NCI-H510A treated with DMSO at 0.1 percent for 48 hours (cell line): Measurements from ENCODE around the gene WWOX.
"Not testable (repeated sequence)": the region's sequence is repeated elsewhere in the genome, so short reads cannot be mapped to it uniquely, and the experiment has no call there.

ENCODE experiments used
- DNase-seq: peaks from one replicate; lab custom pipeline; 2025; lab: John Stamatoyannopoulos, UW

Gene WWOX

DNA sequence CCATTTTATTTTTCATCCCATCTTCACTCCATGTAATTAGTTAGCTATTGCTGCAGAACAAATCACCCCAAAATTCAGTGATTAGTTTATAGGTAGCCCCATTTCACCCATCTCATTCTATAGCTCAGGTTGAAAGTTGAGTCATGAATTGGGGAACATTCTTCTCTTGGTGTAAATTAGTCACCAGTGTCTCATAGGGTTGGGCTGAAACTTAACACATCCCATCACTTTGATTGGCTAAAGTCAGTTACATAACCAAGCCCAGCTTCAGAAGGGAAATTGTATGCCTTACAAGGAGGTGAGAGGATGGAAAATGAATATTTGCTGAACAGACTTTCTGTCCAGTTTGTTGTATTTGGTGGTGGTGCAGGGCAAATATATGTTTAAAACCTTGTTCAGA is 477.5 kb downstream of the WWOX start:
- DNase-seq, result no peak

DNA sequence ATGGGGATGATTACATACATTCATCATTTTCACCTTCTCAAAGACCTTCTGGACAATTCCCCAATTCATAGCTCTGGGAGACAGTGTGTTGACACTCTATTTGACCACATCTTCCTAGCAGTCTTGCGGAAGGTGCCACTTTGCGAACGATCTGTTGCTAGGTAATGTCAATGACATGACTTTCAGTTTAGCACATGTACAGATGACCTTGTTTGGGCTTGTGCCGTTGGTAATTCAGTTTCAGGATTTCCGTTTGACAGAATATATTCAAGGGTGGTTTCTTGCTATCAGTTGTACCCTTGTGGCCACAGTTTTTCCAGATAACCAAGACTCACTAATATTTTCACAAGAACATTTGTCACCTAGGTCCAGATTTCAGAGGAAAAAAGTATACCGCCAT is 478.2 kb downstream of the WWOX start:
- DNase-seq, result no peak

DNA sequence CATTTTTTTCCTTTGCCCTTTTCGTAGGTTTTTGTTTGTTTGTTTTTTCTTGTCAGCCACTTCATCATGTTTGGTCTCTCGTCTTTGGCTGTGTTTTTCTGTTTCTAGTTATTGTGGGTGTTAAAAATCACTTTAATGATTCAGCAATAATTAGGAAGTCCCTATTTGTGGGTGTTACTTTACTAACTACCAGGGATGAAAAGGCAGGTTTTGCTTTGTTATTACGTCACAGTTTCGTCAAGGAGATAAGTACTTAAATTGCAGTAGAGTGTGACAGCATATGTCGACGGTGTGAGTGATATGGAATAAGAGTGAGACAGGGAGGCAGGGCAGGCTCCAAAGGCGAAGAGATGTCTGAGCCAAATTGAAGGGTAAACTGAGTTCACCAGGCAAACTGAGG is 479.6 kb downstream of the WWOX start:
- peak; percentile 25 for DNase-seq

DNA sequence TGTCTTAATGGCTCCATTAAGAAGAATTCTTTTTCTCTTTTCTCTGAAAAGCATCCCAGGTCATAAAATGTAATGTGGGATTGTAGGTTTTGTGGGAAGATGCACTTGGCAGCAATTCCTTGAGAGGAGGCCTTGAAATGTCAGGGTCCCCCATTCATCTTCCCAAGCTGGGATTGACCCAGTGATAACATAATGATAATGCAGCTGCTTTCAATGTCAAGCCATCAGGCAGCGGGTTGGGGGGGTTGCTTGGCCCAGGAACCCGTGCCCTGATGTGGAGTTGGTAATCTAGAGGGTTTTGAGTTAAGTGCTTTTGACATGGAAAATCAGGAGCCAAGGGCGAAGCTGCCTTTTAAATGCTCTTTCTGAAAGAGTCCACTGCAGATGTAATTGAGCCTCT is 484.0 kb downstream of the WWOX start:
- DNase-seq, result peak; percentile 50

DNA sequence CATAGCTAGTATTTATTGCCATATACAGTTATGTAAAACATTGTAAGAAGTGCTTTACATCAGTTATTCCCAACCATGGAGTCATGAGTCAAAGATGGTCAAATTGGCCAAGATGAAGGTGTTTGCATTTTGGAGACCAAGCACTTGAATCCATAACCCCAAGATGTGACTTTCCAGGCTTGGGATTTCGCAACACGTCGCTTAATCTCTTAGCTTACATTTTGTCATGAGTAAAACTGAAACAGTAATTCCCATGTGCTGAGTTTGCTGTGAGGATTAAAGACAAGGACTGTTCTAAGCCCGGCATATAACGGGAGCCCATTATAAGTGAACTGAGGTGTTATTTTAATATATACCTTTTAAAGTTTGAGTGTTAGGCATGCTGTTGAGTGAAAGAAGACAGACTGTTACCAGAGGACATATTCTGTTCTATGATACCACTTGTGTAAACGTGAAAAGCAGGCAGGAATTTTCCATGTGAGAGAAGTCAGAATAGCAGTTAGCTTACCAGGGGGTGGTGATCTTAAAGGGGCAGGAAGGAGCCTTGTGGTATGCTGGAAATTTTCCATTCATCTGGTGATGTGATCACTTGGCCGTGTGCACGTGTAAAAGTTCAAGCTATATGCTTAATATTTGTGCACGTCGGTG is 484.9 kb downstream of the WWOX start:
- no peak for DNase-seq

DNA sequence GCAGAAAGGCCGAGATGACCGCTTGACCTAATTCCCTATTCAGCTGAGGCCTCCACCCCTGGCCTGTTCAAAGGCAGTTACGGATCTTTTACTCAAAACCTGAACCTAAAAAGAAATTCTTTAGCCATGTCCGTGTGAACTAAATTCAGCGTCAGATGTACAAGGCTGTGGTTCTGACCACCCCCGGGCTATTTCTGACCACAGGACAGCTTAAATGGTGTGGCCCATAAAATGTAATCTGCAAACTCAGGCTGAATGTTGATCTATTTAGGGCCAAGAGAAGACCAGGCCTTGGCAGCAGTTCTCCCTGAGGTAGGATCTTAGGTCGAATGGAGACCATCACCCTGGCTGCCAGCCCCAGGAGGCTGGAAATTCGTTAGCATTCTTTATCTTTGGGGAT is 485.5 kb downstream of the WWOX start:
- DNase-seq, result no peak

DNA sequence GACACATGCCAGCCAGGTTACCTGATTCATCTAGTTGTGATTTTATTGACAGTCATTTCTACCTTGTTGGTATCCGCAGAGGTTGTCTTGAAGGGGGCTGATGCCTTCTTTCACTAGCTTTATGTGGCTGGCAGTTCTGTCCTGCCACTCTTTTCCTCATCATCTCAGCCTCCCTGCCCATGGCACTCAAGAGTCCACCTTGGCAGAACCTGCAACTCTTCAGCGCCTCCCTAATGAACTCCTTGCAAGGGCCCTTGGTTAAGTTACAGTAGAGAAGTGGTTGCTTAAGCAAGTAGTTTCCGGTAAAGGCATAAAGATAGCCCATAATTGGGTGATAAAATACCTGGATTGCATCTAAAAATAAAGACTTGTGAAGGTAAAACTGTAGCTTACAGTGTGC is 489.9 kb downstream of the WWOX start:
- DNase-seq, result no peak

DNA sequence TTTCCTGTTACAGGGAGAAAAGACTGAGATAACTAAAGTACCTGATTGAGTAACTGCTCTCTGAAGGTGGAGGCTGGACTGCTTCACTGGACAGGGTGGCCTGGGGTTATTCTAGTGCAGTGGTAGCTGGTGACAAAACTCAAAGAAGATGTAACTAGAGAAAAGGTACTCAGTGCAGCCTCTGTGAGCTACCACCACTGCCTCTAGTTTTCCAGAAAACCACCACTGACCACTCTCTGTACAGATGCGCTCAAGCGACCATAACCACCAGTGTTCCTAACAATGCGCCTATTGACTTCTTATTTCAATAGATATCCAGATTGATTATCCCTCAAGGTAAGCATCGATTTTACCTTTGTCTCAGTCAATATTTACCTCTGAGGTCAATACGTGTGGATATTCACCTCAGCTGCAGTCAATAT is 492.2 kb downstream of the WWOX start:
- no peak for DNase-seq

DNA sequence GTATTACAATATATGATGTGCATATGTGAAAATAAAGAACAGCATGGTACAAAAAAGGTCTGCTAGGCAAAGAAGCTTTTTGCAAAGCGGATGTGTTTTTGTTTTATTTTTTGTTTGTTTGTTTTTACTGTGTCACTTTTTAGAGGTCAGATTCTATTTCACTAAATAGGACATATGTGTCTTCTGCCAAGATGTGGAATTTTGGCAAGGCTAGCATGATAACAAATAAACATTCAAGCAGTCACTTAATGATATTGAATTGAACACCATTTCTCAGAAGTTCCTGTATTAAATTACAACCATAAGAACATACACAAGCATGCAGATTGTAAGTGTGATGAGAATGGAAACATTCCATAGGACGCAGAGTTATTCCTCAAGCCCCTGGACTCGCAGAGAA is 492.7 kb downstream of the WWOX start:
- DNase-seq, result no peak

DNA sequence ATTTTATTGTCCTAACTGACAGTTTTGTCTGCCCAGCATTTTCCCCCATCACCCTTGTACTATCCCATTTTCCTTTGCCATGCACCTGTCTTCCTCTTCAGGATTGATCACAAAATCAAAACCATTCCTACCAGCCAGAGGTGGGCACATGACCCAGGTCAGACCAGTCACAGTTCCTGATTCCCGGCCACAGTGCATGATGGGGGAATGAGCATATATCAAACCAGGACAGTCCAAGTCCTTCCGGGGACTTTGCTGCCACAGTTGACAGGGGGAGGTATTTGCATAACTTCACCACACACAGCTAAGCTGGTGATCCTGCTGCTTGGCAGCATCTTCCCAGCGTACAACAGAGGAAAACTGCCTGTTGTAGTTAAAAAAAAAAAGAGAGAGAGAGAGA is 493.9 kb downstream of the WWOX start:
- DNase-seq, result no peak

DNA sequence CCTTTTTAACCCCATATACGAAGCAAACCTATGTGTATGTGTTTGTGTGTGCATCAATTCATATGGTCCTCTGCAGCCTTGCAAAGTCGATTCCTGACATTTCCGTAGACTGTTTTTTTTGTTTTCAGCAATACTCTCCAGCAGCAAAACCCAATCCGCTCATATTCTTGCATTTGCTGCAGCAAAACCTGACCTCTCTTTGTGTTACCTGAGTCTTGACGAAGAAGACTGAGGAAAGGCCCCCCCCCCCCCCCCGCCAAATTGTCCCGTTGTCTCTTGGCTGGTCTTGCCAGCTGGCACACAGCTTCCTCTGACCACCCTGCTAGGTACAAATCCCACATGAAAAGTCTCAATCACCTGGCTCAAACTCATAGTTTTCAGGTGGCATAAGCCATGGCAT is 494.7 kb downstream of the WWOX start:
- DNase-seq, result no peak

DNA sequence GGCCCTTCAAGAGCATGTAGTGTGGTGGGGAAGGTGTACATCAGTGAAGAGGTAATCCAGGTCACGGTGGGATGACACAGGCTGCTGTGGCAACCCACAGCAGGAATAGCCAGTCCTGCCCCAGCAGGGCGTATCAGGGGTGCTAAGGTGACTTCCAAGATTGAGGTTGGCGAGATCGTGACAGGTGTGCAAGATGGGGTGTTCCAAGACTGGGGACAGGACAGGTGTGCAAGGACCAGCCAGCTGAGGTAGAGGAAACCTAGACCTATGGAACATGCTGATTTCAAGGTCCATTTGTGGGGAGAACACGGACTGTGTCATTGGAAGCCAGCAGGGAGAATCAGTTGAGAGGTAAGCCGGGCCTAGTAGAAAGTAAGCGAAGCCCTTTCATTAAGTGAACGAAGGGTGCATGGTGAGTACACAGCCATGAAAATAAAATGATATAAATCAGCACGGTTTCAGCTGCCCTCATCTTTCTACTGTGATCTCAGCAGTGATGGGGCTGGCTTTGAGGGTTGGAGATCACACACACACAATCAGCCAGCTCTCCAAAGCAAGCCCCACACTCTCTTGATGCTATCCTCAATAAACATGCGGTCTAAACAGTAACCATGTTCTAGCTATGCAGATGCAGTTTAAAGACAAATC is 497.0 kb downstream of the WWOX start:
- DNase-seq, result no peak

DNA sequence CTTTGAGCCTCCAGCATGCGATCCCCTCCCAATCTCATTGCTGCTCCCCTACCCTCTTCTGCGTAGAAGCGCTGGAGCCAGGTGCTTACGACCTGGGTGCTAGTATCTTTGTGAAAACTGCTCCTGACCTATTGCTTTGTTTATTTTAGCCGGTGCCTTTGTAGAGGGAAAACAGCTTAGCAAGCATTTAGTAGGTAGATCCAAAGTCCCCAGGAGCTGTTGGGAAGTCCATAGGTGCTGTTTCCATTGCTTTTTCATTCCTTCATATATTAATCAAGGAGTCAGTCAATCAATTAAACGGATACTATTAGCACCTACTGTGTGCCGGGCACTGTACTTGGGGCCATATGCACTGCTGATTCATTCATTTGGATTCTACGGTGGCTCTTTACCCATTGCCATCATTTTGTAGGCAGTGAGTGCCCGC is 497.6 kb downstream of the WWOX start:
- peak; percentile 62 for DNase-seq

DNA sequence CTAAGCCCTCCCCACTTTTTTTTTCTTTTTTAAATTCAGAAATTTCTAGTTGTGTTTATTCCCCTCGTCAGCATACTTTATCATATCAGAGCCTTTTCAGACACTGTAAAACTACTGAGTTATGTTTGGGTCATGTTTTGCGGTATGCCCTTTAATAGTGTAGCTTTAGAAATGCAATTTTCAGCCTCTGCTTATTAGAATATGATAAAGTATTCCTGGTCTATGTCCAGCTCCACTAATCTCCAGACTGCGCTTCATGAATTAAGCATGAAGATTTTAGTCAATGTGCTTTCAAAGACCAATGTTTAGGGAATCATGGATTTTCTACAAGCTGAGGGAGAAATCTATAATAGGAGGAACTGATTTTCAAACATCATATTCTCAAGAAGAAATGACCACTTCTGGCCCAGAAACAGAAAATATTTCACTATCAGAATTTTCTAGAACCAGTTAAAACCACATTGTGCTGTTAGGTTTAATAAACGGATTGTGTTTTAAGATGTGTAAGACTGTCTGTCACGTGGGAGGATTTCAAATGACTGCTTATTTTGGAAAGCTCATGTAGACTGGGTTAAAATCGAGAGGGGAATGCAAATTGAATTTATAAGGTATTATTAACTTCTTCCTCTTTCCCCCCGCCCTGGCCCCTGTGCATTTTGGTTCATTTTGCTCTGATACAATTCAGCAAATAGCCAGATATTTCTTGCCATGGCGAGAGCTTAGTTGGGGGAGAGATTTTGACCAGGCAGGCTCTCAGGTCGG is 498.5 kb downstream of the WWOX start:
- DNase-seq, result no peak

DNA sequence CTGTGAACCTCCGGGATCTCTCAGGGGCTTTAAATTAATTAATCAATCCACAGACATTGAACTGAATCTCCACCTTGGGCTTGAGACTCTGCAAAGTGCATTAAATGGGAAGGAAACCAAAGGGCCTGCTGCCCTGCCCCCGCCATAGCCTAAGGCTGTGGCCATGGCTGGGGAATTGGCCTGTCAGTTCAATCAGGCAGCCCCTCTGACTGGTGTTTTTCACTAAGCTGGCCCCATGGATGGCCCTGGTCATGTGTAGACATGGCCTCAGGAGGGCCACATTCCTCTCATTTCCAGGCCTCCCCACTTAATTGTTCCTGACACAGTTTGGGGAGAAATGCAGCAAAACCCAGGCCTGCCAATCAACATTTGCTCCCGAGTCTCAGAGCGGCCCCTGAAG is 499.8 kb downstream of the WWOX start:
- DNase-seq, result no peak

DNA sequence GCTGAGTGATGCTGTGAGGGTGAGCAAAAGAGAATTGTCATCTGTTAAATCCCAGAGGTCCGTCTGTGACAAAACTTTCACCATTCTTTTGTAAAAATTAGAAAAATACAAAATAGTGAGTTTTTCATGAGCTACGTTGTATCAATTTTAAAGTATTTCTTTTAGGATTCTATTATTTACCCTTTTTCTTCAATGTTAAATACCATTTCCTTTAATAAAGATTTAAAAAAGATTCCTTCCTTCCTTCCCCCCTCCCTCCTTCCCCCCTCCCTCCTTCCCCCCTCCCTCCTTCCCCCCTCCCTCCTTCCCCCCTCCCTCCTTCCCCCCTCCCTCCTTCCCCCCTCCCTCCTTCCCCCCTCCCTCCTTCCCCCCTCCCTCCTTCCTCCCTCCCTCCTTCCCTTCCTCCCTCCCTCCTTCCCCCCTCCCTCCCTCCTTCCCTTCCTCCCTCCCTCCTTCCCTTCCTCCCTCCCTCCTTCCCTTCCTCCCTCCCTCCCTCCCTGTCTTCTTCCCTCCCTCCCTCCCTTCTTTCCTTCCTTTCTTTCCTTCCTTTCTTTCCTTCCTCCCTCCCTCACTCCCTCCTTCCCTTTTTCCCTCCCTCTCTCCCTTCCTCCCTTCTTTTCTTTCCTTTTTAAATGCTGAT is 505.1 kb downstream of the WWOX start:
- not testable (repeated sequence) for DNase-seq

DNA sequence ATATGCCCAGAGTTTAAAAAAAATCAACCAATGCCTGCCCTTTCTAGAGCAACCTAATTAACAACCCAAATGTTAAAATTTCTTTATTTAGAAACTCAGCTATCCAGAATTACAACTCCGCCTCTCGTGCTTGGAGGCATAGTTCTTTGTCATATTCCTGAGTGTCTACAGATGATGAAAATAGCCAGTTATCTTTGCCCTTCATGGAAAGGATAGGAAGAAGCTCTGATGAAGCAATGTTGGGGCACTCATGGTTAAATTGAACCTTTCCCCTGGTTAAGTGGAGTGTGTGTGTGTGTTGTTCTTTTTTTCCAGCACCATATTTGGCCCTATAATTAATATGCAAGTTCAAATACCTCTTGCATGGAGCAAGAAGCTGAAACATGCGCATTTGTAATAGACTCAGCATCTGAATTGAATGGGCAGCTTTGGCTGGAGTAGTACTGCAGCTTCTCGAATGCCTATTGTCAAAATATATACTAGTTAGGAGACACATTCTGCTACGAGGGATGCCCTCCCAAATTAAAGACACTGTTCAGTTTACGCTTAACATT is 506.2 kb downstream of the WWOX start:
- DNase-seq, result no peak

DNA sequence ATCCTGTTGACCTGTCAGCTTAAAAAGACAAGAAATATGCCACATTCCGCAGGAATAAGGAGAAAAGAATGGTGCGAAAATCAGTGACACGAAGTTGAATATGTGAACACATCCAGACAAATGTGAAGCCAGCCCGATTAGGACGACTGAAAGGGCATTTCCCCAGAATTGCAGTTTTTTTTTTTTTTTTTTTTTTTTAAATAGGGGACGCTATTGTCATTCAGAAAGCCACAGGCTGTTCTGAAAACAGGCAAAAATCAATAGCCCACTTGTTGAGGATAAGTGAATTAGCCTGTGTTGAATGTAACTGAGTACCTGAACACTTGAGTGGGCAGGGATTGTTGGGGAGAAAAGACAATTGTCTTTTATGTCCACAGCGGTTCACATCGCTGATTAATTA is 507.1 kb downstream of the WWOX start:
- DNase-seq, result no peak

DNA sequence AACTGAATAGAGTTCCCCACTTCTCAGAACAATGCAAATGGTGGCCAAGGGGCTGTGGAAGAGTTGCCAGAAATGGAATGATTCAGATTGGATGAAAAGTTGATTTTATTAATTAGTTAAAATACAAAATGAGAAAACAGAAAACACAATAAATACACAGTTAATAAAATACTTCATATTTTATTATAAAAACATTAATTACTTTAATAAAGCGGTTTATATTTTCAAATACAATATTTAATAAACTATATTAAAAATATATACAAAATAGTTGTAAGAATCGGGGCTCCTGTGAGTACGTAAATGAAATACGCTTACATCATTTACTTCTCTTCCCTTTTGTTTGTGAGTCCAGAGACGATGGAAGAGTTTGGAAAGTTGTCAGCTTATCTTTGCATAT is 507.6 kb downstream of the WWOX start:
- no peak for DNase-seq

DNA sequence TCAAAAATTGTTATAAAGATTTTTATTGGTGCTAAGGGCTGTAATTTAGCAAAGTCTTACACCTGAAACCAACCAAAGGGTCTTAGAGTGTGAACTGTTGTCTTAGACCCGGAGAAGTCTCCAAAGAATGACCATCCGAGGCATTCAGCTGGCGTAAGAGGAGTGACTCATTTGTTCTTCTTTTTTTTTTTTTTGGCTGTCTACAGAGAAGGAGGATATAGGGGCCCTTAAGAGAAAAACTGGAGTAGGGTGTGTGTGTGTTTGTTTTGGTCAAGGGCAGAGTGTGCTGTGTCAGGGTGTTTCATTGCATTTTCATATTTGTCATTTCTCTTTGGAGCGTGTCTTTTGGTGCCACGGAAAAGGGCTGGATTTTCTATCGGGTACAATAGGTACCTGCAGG is 508.0 kb downstream of the WWOX start:
- no peak for DNase-seq

DNA sequence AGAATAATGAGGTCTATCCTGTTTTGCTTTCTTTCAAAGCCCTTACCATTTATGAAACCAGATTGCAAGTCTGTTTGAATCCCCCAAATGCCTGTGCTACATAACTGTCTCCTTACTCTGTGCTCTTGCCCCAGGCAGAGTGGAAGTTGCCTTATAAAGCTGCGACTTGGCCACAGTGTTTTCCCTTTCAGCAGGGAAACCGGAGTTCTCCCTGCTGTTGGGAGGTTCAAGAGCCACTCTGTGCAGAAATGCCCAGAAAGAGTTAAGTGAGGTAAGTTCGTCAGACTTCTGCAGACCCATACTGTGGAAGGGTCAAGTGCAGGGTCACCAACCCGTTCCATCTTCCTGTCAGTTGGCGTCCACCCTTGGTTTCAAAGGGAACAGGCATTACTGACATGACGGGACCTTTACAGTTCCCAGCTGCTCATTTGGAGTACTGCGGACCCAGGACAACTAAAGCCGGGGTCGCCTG is 508.9 kb downstream of the WWOX start:
- no peak for DNase-seq
